Measurements from ENCODE around the gene DNAH6. TPM values are rescaled to one million over a fixed set of nuclear protein-coding genes. Genes with fewer than 3 reads are reported as not detected.
A peak's percentile ranks its signal among the peaks of the same experiment; 100 is the strongest.

The DNAH6 gene
- total and polyA plus RNA-seq, 9 of the 15 experiments (the other 6 are each of a cell fraction or from before 2014, with no cell fraction given), result 0.01 to 0.04 (median 0.01) TPM; not detected in 5

DNA sequence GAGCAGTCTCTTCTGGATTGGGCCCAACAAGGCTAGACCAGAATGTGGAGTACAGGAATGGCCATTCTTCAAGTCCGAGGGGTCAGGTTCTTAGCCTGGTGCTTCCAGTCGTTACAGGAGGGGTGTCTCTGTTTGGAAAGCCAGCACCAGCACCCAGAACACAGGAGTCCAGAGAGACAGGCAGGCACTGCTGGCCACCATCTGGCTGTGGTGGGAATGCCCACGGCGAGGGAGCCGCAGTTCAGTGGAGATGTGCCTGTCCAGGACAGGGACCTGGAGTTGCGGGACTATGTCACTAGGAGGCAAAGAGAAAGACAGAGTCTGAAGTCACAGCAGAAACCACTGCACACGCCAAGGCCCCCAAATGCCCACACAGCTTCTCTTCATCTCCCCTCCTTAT is 305.5 kb downstream of the DNAH6 start:
- in situ Hi-C loops (cut with MboI), result no loop called here
- peaks cover 0 to 3% of the 10 kb centered on the region in 2 experiments; a peak in 1 of 5 replicates for H3K4me1 ChIP-seq (replicated peaks in 1 of 2; ENCODE audit: control insufficient read depth in 2 of 2, insufficient read depth in 2 of 2, low read length in 2 of 2)
- FAIRE-seq, result no peak
- no peaks in the 10 kb centered on the region for H4K20me1 ChIP-seq (replicated peaks; ENCODE audit: control insufficient read depth, insufficient read depth, low read length)
- WGBS (ENCODE audit: insufficient coverage, low coverage, missing lambda C conversion rate), result 3% methylated on average over 7 of the region's 7 CpGs
- no peaks in the 10 kb centered on the region for H3K79me2 ChIP-seq (ENCODE audit: control insufficient read depth, insufficient read depth, low read length)
- BruUV-seq (replicated peaks), result no TSS peak
- ChIA-PET CTCF (ENCODE audit: low intra/inter-chr PET ratio) (no interaction called here), POLR2A (no interaction called here)
- no peak overlapping the region for H3K4me2 ChIP-seq (ENCODE audit: insufficient read depth, low read length)
- H2AFZ ChIP-seq (ENCODE audit: low read depth, low read length), result no peak overlapping the region
- H3K9ac ChIP-seq (ENCODE audit: insufficient read depth in 1 of 2, low read depth in 2 of 2, low read length in 2 of 2), result no peak overlapping the region
- H3K4me3 ChIP-seq, result no peak overlapping the region
- intact Hi-C loops (cut with micrococcal nuclease), result no loop called here
- peak; percentile 66 for ATAC-seq
- H3K36me3 ChIP-seq (ENCODE audit: control insufficient read depth, insufficient read depth, low read length), result no peaks in the 10 kb centered on the region
- DNase-seq (ENCODE audit: extremely low read depth in 1 of 4, low spot score in 3 of 4), result no peak
- no peak overlapping the region for H3K27ac ChIP-seq (ENCODE audit: extremely low read depth, low read depth, low read length)
- no peaks in the 10 kb centered on the region for H3K9me3 ChIP-seq (replicated peaks; ENCODE audit: control insufficient read depth, insufficient read depth, low read depth, low read length)
- H3K27me3 ChIP-seq (ENCODE audit: control insufficient read depth in 2 of 2, insufficient read depth in 2 of 2, low read length in 2 of 2), result peaks cover 2 to 29% of the 10 kb centered on the region in 2 experiments; a peak in 4 of 5 replicates
- no peaks in the 10 kb centered on the region for H3K9me1 ChIP-seq (ENCODE audit: control insufficient read depth, insufficient read depth, low read length)
- TF ChIP-seq, protein P1, sequence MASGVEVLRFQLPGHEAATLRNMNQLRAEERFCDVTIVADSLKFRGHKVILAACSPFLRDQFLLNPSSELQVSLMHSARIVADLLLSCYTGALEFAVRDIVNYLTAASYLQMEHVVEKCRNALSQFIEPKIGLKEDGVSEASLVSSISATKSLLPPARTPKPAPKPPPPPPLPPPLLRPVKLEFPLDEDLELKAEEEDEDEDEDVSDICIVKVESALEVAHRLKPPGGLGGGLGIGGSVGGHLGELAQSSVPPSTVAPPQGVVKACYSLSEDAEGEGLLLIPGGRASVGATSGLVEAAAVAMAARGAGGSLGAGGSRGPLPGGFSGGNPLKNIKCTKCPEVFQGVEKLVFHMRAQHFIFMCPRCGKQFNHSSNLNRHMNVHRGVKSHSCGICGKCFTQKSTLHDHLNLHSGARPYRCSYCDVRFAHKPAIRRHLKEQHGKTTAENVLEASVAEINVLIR (CRISPR knock-in tag; IDR thresholded peaks at IDR 0.05), result no peak
- TF ChIP-seq CBFB (CRISPR knock-in tag; IDR thresholded peaks at IDR 0.05) (no peak), XRCC3 (IDR thresholded peaks at IDR 0.05) (no peak), CBX8 (IDR thresholded peaks at IDR 0.05; ENCODE audit: borderline replicate concordance, extremely low read depth, low read depth, low read length, poor library complexity, severe bottlenecking) (no peak), ZNF644 (tag; IDR thresholded peaks at IDR 0.05; ENCODE audit: low read depth) (no peak), TARDBP (IDR thresholded peaks at IDR 0.05) (no peak), XRCC4 (IDR thresholded peaks at IDR 0.05; ENCODE audit: extremely low read depth, insufficient read depth, insufficient read length) (no peak), HMGN3 (IDR thresholded peaks at IDR 0.05; ENCODE audit: borderline replicate concordance, extremely low read depth, insufficient read length, low read depth, low read length) (no peak), SIN3B (IDR thresholded peaks at IDR 0.05; ENCODE audit: low read depth) (no peak), GTF2E2 (tag; IDR thresholded peaks at IDR 0.05) (no peak), NFRKB (IDR thresholded peaks at IDR 0.05; ENCODE audit: low read depth) (no peak), ZNF146 (CRISPR knock-in tag; IDR thresholded peaks at IDR 0.05; ENCODE audit: unreplicated experiment) (no peak), PYGO2 (tag; IDR thresholded peaks at IDR 0.05) (no peak), ZNF263 (CRISPR knock-in tag; IDR thresholded peaks at IDR 0.05; ENCODE audit: borderline replicate concordance) (no peak)
- TF ChIP-seq, protein P2, sequence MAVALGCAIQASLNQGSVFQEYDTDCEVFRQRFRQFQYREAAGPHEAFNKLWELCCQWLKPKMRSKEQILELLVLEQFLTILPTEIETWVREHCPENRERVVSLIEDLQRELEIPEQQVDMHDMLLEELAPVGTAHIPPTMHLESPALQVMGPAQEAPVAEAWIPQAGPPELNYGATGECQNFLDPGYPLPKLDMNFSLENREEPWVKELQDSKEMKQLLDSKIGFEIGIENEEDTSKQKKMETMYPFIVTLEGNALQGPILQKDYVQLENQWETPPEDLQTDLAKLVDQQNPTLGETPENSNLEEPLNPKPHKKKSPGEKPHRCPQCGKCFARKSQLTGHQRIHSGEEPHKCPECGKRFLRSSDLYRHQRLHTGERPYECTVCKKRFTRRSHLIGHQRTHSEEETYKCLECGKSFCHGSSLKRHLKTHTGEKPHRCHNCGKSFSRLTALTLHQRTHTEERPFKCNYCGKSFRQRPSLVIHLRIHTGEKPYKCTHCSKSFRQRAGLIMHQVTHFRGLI (CRISPR knock-in tag; IDR thresholded peaks at IDR 0.05), result no peak
- TF ChIP-seq, protein P3, sequence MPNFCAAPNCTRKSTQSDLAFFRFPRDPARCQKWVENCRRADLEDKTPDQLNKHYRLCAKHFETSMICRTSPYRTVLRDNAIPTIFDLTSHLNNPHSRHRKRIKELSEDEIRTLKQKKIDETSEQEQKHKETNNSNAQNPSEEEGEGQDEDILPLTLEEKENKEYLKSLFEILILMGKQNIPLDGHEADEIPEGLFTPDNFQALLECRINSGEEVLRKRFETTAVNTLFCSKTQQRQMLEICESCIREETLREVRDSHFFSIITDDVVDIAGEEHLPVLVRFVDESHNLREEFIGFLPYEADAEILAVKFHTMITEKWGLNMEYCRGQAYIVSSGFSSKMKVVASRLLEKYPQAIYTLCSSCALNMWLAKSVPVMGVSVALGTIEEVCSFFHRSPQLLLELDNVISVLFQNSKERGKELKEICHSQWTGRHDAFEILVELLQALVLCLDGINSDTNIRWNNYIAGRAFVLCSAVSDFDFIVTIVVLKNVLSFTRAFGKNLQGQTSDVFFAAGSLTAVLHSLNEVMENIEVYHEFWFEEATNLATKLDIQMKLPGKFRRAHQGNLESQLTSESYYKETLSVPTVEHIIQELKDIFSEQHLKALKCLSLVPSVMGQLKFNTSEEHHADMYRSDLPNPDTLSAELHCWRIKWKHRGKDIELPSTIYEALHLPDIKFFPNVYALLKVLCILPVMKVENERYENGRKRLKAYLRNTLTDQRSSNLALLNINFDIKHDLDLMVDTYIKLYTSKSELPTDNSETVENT (CRISPR knock-in tag; IDR thresholded peaks at IDR 0.05), result no peak
